Measurements from ENCODE around the gene PWWP2B.

DNA sequence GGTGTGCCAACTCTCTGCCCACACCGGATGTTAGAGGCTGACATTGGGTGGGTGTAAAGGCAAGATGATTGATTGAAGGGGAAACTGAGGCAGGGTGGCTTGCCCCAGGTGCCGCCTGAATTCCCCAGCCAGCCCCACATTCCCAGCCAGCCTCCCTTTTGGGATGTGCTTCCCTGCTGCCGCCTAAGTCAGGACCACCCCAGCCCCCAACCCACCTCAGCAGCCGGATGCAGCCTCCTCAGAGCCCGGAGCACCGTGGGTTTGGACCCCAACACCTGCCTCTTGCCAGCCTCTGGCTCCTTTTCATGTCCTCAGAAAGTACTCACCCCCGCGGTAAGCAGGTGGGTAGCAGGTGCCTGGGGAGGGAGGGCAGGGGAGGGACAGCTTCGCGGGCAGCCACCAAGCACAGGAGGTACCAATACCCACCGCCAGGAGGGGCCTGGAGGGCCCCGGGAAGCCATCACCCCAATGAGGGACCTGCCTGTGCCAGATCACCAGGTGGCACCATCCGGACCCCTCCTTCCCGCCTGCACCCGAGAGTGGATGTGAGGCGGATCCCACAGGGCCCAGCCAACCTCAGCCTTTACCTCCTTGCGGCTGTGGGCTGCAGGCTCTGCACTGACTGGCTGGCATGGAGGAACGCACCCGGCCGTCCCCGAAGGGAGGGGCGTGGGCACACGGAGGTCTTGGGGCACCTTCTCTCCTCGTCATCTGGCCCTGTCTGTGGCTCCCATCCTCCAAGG lies 60.5 kb downstream of the PWWP2B start:
- TF ChIP-seq, protein P1, sequence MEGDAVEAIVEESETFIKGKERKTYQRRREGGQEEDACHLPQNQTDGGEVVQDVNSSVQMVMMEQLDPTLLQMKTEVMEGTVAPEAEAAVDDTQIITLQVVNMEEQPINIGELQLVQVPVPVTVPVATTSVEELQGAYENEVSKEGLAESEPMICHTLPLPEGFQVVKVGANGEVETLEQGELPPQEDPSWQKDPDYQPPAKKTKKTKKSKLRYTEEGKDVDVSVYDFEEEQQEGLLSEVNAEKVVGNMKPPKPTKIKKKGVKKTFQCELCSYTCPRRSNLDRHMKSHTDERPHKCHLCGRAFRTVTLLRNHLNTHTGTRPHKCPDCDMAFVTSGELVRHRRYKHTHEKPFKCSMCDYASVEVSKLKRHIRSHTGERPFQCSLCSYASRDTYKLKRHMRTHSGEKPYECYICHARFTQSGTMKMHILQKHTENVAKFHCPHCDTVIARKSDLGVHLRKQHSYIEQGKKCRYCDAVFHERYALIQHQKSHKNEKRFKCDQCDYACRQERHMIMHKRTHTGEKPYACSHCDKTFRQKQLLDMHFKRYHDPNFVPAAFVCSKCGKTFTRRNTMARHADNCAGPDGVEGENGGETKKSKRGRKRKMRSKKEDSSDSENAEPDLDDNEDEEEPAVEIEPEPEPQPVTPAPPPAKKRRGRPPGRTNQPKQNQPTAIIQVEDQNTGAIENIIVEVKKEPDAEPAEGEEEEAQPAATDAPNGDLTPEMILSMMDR (IDR thresholded peaks at IDR 0.05) = no peak
- TF ChIP-seq POLR2A (IDR thresholded peaks at IDR 0.05) = no peak

Measured in sigmoid colon (tissue), 3 donors.